GM21717 (cell line): Measurements from ENCODE around the gene TBX3.

ENCODE experiments used
- ATAC-seq: cut with Tn5 transposase; IDR thresholded peaks from one replicate; pipeline ENCODE4 v1.9.1; 2021; ENCODE audit warnings: mild to moderate bottlenecking, moderate library complexity; ENCODE audit not compliant: unreplicated experiment

TBX3 gene

GRCh38 chr12:114697243-114697716 lies 13.3 kb upstream of the TBX3 start:
- no peak for ATAC-seq

DNA sequence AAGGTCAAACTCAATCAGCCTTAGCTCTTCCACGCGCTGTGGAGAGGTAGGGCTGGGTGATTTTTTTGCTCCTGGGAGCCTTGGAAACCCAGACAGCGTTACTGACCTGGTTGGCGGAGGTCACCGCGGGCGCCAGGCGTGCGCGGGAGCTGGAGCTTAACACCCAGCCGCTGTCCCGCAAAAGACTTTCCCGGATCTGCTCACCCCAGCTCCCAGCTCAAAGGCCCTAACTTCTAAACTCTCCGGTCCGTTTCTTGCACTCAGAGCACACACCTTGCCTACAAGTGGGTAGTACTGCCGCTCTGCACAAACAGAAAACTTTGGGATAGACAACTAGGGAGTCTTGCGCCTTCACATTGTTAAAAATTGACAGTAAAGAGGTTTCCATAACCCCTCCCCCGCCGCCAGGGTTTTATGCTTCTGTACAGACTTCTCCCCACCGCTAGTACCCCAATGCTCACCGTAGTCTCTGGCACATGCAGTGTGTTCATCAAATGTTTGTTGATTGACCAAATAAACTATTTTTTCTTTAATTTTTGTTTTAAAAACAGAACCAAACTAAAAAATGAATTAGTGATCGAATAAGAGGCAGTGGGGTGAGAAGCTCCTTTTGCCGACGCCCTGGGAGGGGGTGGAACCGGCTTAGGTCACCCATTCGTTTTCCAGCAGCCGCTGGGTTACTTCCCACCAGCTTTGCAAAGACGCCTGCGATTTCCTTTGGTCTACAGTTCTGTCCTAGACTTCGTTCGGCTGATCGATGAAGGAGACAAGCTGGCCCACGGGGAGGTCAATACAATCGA lies 12.7 kb upstream of the TBX3 start:
- ATAC-seq, result no peak

DNA sequence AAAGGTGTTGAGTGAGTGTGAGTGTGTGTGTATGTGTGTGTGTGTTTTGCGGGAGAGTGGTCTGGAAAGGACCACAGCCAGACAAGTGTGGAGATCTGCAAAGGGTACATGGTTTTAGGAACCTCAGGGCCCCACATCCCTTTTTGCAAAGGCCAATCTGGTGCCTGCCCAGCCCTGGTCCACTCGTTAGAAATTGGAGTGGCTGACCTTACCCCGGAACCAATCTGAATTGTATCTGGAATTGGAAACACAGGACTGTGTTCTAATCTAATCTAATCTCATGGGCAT lies 11.3 kb upstream of the TBX3 start:
- ATAC-seq, result no peak

- ATAC-seq, result no peak
Observed at GRCh38 chr12:114694436-114695304, 10.7 kb upstream of the TBX3 start.

GRCh38 chr12:114693532-114693931 lies 9.6 kb upstream of the TBX3 start:
- no peak for ATAC-seq

GRCh38 chr12:114693059-114693531 lies 9.1 kb upstream of the TBX3 start:
- ATAC-seq, result no peak

DNA sequence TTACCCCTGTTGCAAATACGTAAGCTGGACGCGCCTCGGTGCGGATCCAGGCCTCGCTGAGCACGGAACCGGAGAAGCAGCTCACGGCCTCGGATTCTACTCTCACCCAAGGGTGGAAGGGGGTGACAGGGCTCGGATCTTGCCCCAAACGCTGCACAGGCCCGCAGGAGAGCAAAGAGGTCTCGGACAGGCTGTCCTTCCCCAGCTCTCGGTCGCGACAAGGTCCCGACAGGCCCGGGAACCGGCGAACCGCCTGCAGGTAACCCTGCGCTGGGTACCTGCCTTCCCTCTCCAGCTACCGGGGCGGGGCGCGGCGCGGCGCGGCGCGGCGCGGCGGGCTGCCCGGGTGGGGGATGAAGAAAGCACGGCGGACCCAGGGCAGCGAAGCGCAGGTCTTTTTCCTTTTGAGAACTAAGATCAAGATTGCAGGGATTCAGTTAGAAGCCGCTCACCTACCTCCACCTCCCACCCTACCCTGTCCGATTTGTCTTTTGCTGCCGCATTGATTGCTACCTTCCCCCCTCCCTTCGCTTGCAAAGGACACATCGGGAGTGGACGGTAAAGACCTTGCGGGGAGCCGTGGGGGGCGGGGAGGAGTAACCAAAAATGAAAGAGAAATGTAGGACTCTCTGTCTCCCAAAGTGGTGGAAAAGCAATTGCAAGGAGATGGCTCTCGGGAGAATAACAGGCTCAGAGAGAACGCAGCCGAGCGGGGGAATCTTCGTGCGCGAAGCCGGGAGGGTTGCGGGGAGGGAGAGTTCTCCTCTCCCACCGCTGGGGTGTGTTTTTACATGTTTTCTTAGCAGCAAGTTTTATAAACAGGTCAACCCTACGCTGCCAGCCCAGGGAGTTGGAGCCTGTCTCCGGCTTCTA lies 8.4 kb upstream of the TBX3 start:
- no peak for ATAC-seq

DNA sequence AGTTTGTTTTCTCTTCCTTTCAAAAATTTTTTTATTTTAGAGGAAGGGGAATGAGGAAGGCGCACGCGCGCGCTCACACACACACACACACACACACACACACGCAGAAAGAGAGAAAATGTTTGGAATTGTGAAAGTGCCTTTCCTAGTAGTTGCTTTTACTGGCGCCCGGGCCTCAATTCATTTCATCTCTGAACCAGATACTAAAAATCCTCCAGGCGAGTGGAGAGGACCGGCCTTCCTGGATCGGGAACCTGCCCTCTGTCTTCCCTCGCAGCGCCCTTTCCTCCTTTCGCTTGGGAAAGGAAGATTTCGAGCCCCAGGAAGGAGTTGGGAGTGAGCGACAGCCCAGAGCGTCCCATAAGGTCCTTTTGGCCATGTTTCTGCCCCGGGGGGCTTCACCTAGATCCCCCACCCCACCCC lies 7.8 kb upstream of the TBX3 start:
- ATAC-seq, result no peak

DNA sequence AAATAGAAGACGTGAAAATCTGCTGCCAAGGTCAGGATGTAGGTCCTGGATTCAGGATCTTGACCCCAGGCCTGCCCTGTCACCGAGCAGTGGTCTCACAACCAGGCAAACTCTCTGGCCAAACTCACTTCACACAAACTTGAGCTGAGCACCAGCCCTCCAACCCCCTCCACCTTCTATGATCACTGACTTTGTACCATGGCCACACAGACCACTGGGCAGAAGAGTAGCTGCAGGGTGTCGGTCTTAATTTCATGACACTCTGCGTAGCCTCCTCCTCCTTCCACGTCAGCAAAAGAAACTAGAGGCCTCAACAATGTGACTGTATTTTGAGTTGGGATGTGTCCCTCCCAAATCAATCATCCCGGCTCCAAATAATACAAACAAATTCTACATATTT lies 7.2 kb upstream of the TBX3 start:
- no peak for ATAC-seq

DNA sequence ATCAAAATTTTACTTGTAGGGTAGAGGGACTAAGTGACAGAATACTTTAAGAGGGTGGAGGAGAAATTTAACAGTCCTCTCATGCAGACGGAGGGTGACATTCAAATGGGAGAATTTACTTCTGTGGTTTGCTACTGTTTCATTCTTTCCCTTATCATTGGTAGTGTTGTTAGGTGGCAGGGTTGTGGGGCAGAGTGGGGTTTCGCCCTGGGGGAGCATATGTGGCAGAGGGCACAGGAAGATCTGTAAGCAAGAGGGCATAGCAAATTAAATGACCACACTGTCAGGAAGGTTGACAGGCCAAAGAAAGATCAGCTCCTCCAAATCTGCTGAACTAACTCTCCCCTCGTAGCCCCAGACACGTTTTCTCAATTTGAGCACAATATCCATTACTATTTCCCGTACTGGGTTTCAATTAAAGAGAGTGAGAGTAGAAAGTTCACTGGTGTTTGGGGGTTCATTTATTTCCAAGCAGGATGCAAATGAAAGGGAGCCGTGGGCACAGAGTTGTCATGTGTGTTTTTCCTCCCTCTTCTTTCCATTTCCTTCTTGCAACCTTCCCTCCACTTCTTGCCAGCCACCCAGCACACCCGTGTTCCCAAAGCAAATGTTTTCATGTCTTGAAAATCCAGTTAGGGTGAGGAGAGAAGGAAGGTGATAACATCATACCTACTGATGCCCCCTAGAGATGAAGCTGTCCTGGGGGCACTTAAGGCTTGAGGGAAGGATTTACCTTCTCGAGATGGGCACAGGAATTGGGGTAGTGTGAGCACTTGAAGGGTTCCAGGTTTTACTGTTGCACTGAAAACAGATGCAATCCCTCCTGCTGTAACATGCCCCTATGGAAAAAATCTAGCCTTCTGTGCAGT lies 6.5 kb upstream of the TBX3 start:
- ATAC-seq, result no peak

- no peak for ATAC-seq
Observed at GRCh38 chr12:114689075-114689994, 5.4 kb upstream of the TBX3 start.

DNA sequence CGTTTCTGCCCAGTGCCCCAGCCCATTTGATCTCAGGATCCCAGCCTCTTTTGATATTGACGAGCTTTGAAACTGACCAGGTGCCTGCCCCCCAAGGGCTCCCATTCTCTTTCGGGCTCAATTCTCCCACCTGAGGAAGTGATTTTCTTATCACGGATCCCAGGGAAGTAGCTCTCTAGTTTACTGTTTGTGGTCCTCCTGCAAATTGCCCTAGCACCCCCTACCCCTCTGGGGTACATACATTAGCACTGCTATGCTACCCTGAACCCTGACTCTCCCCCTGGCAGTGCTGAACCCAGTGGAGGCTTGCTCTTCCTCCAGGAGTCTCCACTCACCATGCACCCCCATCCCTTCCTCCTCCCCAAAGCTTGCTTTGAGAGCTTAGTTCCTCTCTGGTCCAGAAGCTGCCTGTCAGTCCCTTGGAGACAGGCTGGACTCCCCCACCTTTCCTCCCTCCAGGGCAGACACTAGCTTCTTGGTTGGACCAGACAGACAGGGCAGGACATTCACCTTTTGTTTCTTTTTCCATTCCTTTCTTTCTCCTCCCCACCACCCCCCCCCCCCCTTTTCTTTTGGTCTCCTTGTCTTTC lies 4.4 kb upstream of the TBX3 start:
- ATAC-seq, result no peak

- ATAC-seq, result no peak
Observed at GRCh38 chr12:114687802-114688201, 3.8 kb upstream of the TBX3 start.

DNA sequence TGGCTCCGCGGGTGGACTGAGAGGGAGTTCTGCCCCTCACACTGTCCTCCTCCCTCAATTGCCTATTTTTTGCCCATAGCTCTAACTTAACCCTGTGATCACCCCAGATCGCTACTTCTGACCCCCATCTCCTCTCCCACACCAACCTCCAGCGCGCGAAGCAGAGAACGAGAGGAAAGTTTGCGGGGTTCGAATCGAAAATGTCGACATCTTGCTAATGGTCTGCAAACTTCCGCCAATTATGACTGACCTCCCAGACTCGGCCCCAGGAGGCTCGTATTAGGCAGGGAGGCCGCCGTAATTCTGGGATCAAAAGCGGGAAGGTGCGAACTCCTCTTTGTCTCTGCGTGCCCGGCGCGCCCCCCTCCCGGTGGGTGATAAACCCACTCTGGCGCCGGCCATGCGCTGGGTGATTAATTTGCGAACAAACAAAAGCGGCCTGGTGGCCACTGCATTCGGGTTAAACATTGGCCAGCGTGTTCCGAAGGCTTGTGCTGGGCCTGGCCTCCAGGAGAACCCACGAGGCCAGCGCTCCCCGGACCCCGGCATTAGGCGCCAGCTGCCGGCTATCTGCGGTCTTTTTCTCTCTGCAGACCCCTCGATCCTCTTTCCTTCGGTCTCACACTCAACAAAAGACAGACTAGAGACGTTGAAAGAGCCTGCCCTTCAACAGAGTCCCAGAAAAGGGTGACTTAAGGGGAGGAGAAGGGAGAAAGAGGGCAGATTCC lies 3.0 kb upstream of the TBX3 start:
- ATAC-seq, result no peak

DNA sequence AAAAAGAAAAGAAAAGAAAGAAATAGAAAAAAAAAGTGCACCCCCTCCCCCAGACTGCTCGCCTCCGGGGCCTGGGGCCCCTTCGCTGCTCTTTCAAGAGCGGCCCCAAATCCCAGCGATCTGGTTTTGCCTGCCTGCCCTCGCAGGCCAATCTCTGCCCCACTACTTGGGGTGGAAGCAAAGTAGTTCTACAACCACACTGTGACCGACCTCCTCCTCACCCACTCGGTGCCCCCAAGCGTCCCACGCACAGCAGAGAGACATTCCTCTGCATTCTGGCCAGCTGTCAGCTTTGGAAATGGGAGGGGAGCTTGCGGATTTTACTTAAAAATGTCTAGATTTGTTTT lies 2.4 kb upstream of the TBX3 start:
- no peak for ATAC-seq

DNA sequence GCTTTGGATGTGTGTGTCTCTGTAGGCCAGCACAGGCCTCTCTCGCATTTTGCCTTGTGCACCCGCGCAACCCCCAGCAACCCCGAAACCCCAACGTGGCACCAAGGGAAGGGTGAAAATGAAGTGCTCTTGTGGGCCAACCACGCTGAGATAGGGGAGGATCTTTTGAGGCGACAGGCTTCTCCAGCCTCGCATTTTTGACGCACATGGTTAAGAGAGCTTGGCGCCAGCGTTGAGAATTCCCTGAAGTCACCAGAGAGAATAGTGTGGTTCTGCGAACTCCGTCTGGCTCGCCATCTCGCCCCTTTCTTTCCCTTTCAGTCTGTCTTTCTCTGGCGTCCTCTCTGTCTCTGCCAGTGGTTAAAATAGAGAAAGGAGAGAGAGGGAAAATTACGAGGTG lies 1.9 kb upstream of the TBX3 start:
- no peak for ATAC-seq

- no peak for ATAC-seq
Observed at GRCh38 chr12:114685320-114685781, 1.4 kb upstream of the TBX3 start.

DNA sequence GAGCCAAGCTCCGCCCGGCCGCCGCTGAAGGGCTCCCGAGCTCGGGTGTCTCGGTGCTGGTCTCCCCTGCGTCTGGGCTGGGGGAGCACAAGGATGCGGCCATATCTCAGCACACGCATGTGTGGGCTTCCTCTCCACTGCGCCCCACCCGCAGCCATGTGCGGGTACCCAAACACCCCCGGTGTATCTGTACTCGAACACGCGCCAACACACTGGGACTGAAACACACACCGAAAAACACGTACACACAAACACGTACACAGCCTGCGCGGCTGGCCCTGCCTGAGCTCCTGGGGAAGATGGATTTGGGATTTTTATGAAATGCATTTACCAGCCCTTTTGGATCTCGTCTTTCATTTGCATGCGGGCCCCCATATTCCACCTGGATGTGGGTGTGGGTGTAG lies 897 bp upstream of the TBX3 start:
- no peak for ATAC-seq
